Activated CD4-positive, alpha-beta T cell treated with anti-CD3 and anti-CD28 coated beads, Interleukin-2, amount 50 U/mL, for 48 hours (primary cell): Measurements from ENCODE around the gene DHRS3.
"Not testable (repeated sequence)": the region's sequence is repeated elsewhere in the genome, so short reads cannot be mapped to it uniquely, and the experiment has no call there.

ENCODE experiments used
- DNase-seq, 2 experiments: peaks; one replicate each; pipeline ENCODE4 v3.0.0-alpha.2; 2020

Gene DHRS3

GRCh38 chr1:12617901-12618660 is at the start of gene DHRS3:
DHRS3 (minus strand) TSS chr1:12618210; CDS start chr1:12617348, 862 bp downstream.
- peak; percentile 65 to 74 for DNase-seq

GRCh38 chr1:12666141-12666735 is 48.2 kb upstream of the DHRS3 start:
- no peak for DNase-seq

GRCh38 chr1:12665511-12665910 is 47.5 kb upstream of the DHRS3 start:
- no peak for DNase-seq

GRCh38 chr1:12662556-12662955 is 44.5 kb upstream of the DHRS3 start:
- no peak for DNase-seq

- no peak for DNase-seq
Measured at GRCh38 chr1:12661606-12662219, 43.7 kb upstream of the DHRS3 start.

- DNase-seq: peak; percentile 71 to 79
Measured at GRCh38 chr1:12658531-12659453, 40.8 kb upstream of the DHRS3 start.

GRCh38 chr1:12657885-12658512 is 40.0 kb upstream of the DHRS3 start:
- not testable (repeated sequence) for DNase-seq

- DNase-seq: no peak
Measured at GRCh38 chr1:12657060-12657884, 39.3 kb upstream of the DHRS3 start.

GRCh38 chr1:12656575-12656974 is 38.6 kb upstream of the DHRS3 start:
- DNase-seq: no peak

GRCh38 chr1:12654657-12655056 is 36.6 kb upstream of the DHRS3 start:
- no peak for DNase-seq

- DNase-seq: no peak
Measured at GRCh38 chr1:12654004-12654567, 36.1 kb upstream of the DHRS3 start.

GRCh38 chr1:12649971-12650421 is 32.0 kb upstream of the DHRS3 start:
- DNase-seq: no peak

GRCh38 chr1:12648741-12649140 is 30.7 kb upstream of the DHRS3 start:
- no peak for DNase-seq

GRCh38 chr1:12645401-12645800 is 27.4 kb upstream of the DHRS3 start:
- not testable (repeated sequence) for DNase-seq

GRCh38 chr1:12644829-12645228 is 26.8 kb upstream of the DHRS3 start:
- no peak for DNase-seq

- no peak for DNase-seq
Measured at GRCh38 chr1:12644237-12644636, 26.2 kb upstream of the DHRS3 start.

- no peak for DNase-seq
Measured at GRCh38 chr1:12643785-12644184, 25.8 kb upstream of the DHRS3 start, which contains the start of gene AADACL4. AADACL4 (plus strand) TSS chr1:12644085; CDS start chr1:12644547, 462 bp downstream.

- DNase-seq: no peak
Measured at GRCh38 chr1:12643079-12643478, 25.1 kb upstream of the DHRS3 start.

- no peak for DNase-seq
Measured at GRCh38 chr1:12640958-12641272, 22.9 kb upstream of the DHRS3 start.

GRCh38 chr1:12640237-12640957 is 22.4 kb upstream of the DHRS3 start:
- DNase-seq: no peak
